Anterior cingulate cortex (tissue), 58 donors: ENCODE measurements around the gene IGFL4.

Experiments used
- DNase-seq, 58 donors: peaks; one replicate each; lab custom pipeline; 2025; lab: John Stamatoyannopoulos, UW

IGFL4 gene

DNA sequence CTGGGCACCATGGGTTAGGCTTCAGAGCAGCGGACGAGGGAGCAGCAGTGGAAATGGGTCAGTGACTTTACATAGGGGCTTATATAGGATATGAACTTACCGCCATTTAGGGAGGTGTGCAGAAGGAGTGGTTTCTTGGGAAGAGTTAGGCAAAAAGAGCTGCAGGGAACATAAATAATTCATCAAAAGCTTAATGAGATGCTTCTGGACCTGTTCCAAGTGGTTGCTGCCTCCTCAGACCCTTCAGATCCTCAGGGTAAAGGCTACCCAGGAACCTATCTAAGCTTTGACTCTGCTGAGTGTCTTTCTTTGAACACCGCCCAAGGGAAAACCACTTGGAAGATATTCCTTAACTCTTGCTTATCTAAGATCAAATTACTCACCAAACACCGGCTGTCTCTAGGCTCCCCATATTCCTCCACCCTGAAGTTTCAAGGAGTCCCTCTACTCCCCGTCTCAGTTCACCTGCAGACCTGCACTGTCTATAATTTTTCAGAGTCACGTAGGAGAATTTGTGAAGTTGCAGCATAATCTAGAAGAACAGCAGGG, at the start of gene IGFL4:
TSS of gene IGFL4 (minus strand) at position 51 of the 549 bp plus-strand sequence. CDS start at position 11, 40 bp downstream.
- DNase-seq: no peak

DNA sequence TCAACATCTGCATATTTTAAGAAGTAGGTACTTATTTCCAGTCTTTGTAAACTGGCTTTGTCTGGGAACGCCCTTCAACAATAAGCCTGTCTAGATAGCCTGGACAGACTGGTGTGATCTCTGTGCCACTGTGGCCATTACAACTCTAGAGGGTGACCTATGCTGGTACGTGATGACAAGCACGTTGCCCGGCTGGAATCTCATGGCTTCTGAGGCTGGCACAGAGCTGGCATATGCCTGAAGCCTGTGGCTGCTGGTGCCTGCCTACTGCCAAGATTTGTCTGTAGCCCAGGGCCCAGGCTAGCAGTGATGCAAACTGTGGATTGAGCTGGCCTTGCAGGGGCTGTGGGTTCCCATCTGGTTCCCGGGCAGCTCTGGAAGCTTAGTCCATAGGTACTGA, 49.6 kb upstream of the IGFL4 start:
- no peak for DNase-seq

DNA sequence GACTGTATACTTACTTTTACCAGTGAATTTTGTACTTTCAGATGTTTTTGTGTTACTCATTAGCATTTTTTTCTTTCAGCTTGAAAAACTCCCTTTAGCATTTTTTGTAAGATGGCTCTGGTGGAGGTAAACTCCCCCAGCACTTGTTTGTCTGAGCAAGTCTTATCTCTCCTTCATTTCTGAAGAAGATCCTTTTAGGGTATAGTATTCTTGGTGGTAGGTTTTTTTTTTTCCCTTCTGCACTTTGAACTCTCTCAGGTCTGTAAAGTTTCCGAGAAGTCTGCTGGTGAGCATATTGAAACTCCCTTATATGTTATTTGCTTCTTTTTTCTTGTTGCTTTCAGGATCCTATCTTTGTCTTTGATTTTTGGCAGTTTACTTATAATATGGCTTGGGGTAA, 48.6 kb upstream of the IGFL4 start:
- no peak for DNase-seq

DNA sequence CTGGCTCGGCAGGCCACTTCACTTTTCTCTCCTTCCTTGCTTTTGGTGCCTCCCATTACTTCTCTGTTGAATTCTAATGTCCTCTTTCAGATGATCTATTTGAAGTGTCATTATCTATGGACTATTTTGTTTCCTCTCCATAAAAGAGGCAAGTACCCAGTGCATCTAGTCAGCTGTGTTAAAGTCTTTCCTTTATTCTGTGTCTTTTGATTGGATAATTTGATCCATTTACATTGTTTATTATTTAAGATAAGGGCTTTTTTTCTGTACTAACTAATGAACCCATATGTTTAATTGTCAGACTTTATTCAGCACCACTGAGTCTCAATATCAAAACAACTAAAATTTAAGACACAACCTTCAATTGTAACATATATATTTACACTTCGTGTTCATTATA, 47.3 kb upstream of the IGFL4 start:
- DNase-seq: no peak

DNA sequence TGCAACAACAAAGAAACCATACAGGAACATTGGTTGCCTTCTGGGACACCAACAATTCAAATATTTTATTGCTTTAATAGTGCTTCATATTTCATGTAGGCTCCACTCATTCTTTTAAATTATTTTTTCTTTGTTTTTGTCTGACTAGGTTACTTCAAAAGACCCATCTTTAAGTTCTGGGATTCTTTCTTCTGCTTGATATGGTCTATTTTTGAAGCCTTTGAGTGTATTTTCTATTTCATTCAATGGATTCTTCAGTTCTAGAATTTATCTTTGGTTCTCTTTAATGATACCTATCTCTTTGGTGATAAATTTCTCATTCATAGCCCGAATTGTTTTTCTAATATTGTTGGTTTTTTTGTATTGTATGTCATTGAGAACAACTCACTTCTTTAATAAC, 45.1 kb upstream of the IGFL4 start:
- DNase-seq: no peak

DNA sequence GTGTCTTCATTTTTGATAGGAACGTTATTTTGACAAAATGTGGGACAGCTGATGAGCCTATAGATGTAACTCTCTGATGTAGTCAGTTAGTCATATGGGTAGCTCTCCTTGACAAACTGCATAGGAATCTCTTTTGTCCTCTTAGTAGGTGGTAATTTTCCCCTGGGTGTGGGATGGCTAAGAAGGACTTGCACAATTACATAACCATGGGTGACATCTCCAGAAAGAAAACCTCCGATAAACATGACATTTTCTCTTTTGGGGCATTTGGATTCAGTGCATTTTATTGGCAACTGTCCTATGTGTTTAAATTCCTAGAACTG, 41.9 kb upstream of the IGFL4 start:
- no peak for DNase-seq

DNA sequence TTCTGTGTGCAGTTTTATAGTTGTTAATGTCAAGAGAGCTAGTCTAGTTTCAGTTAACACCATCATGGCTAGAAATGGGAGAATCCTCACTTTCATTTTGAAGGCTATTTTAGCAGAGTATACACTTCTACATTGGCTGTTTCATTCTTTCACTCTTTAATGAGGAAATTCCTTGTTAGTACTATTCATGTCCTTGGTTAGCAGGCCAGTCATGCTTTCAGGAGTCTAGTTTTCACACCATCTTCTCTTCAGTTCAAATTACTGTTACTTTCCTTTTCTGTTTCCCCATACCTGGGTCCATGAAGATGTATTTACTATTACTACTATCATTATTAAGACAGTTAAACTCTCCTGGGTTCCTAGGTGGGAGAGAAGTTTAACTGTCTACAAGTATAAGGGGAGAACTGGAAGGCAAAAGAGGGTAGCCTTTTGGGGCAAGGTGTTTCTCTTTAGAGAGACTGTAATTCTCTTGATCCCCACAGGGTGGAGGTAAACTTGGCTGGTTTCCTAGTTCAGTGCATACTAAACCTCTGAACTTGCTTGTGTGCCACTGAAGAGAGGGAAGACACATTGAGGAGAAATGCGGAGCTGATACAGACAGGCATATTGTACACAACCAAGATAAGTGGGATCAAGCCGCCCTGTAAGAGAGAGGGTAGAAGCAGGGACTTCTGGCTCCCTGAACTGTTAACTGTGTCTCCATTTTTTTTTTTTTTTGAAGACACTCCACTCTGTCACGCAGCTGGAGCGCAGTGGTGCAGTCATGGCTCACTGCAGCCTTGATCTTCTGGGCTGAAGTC, 41.3 kb upstream of the IGFL4 start:
- peak in 11 of 58 donors; percentile 4 to 48 (median 7) for DNase-seq

DNA sequence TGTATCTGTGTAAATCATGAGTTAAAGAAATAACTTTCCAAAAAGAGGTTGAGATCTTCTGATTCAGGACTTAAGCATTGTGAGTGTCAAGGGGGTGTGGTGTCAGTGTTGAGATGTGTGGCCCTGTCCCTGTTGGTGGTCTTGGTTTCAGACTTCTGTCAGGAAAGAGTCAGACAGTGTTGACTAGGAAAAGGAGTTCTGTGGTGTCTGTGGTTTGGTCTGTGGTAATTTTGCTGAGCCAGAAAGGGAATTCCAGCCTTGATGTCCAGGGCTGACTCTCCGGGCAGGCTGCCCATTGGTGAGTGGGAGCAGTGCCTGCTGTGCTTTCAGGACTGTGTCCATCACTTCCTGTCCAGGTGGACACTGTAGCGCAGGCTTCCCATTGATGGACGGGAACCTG, 39.8 kb upstream of the IGFL4 start:
- peak in 1 of 58 donors; percentile 8 for DNase-seq

DNA sequence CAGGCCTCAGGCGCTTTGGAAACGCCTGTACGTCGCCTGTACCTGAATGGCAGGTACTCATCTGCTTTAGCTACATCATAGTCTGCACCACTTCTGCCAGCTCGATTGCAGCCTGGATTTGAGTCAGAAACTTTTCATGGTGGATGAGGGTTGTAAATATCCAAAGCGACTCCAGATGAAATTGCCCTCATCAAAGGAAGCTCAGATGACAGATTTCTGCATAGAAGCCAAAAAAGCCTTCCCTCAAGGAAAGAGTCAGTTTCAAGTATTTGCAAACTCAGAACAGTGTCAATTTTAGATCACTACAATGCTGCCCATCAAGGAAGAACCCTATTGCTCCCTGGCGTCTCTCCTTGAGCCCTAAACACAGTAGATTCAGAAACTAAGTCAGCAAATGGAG, 38.8 kb upstream of the IGFL4 start:
- DNase-seq: no peak

DNA sequence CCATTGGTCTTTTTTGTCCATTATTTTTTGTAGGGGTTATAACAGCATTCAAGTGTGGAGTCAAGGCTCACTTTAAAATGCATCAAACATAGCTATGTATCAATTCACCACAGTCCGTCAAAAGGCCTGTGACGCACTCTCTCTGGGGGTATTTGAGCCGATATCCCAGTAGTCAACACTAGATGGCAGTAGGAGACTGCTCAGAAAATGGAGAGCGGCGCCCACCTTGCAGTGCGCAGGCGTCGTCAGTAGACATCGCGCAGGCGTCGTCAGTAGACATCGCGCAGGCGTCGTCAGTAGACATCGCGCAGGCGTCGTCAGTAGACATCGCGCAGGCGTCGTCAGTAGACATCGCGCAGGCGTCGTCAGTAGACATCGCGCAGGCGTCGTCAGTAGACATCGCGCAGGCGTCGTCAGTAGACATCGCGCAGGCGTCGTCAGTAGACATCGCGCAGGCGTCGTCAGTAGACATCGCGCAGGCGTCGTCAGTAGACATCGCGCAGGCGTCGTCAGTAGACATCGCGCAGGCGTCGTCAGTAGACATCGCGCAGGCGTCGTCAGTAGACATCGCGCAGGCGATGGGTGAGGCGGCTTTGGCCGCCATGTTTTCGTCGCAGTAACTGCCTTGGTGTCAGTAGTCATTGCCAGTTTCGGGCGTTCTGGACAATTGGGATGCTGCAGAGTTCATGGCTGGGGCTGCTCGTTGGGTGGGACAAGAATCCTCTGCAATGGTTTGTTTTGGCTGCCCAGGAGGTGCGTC, 38.0 kb upstream of the IGFL4 start:
- DNase-seq: peak in 53 of 58 donors; percentile 2 to 81 (median 40)

DNA sequence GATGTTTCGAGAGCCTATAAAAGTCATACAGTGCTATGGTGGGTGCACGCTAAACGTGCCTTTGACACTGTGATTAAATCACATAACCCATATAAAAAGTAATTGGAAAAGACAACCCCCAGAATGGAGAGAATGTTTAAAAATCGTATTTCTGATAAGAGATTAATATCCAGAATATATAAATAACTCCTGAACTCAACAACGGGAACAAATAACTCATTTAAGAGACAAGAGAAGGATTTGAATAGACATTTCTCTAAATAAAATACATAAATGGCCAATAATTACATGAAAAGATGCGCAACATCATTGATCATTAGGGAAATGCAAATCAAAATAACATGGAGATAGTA, 37.0 kb upstream of the IGFL4 start:
- no peak for DNase-seq

DNA sequence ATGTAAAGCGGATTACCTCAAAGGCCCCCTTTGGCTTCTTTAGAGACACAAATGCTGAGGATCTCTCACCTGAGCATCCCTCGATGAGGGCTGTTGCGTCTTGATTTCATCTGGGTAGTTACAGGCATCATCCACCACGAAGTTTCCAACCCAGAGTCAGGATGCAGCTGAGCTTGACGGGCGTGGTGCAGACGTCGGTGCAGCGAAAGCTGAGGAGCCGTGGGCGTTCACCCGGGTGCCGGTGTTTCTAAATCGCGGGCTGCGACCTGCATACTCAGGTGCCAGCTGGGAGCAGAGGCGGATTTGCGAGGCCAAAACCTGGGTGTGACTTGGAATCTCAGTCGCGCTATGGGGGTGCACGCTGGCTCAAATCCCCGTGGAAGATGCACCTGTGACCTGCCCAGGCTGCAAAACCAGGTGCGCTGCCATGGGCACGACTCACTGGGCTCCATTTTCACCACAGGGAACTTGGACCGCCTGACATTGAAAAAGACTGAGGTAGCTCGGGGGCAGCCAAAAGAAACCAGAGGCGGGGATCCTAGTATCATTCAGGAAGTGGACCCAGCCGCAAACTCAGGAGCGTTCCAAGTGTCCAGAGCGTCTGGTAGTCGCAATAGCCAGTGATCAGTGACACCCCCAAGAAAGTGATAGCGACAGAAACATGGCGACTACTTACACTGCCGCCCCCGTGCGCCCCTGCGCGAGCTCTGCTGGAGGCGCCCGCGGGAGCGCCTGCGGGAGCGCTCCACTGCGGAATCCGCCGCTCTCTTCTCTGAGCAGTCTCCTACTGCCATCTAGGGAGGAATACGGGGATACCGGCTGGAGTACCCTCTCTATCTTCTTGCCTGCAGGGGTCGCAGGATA, 36.4 kb upstream of the IGFL4 start:
- peak; percentile 12 to 91 (median 73) for DNase-seq

DNA sequence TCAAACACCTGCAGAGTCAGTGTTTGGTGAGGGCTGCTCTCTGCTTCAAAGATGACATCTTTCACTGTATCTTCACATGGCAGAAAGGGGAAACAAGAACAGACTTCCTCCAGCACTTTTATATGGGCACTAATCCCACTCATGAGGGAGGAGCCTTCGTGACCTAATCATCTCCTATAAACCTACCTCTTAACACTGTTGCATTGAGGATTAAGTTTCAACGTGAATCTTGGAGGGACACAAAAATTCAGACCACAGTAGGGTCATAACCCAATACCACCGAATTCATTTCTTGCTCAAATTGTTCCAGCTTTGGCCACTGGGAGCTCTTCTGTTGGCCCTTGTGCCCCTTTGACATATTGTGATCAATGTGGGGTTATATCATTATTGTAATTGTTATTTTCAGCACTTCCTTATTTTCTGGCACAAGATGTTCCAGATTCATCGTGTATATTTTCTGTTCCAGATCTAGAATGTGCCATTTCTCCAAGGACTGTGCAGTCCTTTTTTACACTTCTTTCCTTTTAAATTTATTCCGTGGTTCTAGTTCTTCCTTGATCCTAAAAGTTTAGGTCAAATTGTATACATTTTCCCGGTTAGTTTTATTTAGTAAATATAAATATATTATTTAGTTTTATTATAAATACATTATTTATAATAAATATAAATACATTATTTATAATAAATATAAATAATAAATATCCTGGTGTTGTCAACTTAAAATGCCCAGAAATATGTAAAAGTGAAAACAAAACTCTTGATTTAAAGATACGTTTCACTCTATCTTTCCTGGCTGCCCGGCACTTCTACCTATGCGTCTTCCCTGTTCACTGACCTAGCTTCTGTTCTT, 35.5 kb upstream of the IGFL4 start:
- DNase-seq: no peak

DNA sequence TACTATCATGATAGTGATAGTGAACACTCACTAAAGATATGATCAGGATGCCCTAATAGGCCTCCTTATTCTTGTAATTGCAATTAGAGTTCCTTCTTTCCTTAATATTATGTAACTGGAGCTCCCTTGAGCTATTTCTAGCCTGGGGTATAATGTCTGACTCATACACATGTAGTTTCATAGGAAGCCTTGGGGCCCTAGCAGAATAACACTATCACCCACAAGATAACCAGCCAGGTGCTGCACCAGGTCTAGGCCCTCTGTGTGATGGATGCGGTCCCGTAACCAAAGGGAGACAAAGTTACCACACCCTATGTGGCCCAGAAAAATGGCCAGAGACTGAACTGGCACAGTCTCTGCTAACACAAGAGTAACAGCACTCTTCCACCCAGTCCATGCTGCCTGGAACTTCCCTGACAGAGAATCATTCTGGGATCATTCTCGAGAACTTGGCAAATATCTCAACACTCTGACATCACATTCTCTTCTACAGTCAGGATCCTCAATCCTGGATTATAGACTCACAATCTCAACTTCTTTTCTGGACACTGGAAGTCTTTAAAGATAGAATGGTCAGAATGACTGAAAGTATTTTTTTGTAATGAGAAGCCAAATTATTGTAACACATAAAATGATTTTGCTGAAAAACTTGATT, 32.6 kb upstream of the IGFL4 start:
- DNase-seq: peak in 1 of 58 donors; percentile 7

DNA sequence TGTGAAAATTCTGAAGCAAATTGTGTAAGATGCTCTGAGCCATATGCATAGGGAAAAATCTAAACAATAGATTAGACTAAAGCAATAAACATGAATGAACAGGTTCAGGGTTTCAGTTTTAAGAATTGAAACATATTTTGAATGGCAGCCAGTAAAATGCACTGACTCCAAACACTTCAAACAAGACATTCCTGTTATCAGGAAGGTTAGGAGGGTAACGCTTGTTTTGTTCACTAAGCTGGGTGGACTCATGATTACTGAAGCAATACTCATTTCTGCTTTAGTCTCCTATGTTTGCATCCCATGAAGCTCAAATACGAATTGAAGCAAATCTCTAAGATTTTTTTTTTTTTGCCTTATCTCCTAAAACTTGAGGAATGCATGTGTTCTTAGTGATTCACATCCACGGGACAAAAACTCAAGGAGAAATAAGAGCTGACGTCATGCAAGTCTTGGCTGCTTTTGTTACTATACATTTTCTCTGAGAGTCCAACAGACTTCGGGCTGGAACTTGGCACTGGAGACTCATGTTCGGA, 29.1 kb upstream of the IGFL4 start:
- DNase-seq: no peak

DNA sequence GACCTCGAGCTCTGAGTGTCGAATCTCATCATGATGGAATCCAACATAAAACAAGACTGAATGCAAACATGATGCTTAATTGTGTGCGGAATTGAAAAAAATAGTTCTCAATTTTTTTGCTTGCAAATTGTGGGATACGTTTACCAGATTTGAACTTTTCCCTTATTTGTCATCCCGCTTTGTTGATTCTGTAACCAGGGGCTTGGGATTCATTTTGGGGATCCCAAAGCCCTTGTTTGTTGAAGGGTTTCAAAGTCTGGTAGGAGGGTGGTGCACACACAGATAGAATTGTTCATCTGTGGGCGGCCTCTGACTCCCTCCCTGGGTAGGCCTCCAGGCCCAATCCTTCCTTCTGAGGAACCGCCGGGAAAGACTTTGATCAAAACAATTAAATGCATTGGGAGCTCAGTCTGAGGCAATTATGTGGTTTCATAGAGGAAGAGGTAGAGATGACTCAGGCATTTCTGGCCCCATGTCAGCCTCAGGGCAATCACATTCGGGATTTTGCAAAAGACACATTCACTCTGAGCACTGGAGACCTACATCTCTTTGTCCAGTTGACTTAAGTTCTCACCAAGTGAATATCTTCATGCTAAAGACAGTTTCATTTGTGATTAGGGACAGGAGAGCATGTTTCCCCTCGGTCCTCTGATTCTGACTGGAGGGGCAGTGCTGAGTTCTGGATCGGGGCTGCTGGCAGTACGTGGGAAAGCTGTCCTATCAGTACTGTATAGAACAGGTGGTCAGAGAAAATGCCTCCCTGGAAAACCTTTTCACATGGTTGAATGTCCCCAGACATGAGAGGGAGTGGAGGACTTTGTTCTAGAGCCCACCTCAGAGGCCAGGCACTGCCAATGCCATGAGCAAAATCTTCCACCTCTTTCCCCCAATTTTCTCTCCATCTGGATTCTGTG, 27.8 kb upstream of the IGFL4 start:
- DNase-seq: no peak

DNA sequence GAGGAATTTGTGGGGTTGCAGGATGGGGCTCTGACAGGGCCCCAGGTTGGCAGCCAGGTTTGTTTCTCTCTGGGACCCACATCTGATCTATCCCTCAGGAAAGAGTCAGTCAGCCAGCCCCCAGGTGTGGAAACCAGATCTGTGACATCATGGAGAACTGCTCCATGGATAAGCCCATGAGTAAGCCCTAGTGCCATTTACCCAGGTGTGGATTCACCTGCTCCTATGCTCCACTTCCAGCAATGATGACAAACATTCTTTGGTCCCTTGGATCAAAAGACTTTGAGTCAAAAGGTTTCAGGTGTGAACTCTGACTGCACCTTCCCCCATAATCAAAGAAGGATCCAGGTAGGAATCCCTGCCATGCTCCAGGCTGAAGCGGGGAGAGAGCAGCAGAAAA, 26.9 kb upstream of the IGFL4 start:
- no peak for DNase-seq

DNA sequence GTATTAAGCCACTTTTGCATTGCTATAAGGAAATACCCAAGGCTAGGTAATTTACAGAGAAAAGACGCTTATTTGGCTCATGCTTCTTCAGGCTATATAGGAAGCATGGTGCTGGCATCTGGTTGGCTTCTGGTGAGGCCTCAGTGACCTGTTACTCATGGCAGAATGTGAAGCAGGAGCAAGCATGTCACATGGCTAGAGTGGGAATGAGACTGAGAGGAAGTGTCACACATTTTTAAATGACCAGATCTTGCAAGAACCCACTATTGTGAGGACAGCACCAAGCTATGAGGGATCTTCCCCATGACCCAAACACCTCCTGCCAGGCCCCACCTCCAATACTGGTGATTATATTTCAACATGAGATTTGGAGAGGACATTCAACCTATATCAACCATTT, 25.7 kb upstream of the IGFL4 start:
- DNase-seq: no peak
